ENCODE measurements around the gene CNN2. TPM values are rescaled to one million over a fixed set of nuclear protein-coding genes. Genes with fewer than 3 reads are reported as not detected.

Gene CNN2
- total and polyA plus RNA-seq, 2 of the 13 experiments (the other 11 are each of a cell fraction or from before 2014, with no cell fraction given): 63.6 to 70.0 TPM

- TF ChIP-seq AHR (CRISPR knock-in tag; IDR thresholded peaks at IDR 0.05): no peak
- TF ChIP-seq FOXJ3 (CRISPR knock-in tag; IDR thresholded peaks at IDR 0.05; ENCODE audit: borderline replicate concordance): no peak
- no peak for TF ChIP-seq SETDB1 (CRISPR knock-in tag; IDR thresholded peaks at IDR 0.05; ENCODE audit: borderline replicate concordance)
- no peak for TF ChIP-seq IRF1 (CRISPR knock-in tag; IDR thresholded peaks at IDR 0.05; ENCODE audit: low read depth)
- TF ChIP-seq, protein P1, sequence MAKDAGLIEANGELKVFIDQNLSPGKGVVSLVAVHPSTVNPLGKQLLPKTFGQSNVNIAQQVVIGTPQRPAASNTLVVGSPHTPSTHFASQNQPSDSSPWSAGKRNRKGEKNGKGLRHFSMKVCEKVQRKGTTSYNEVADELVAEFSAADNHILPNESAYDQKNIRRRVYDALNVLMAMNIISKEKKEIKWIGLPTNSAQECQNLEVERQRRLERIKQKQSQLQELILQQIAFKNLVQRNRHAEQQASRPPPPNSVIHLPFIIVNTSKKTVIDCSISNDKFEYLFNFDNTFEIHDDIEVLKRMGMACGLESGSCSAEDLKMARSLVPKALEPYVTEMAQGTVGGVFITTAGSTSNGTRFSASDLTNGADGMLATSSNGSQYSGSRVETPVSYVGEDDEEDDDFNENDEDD (CRISPR knock-in tag; IDR thresholded peaks at IDR 0.05; ENCODE audit: borderline replicate concordance): peak; percentile 75; the same call in 1 of the 2 replicates
- TF ChIP-seq, protein P2, sequence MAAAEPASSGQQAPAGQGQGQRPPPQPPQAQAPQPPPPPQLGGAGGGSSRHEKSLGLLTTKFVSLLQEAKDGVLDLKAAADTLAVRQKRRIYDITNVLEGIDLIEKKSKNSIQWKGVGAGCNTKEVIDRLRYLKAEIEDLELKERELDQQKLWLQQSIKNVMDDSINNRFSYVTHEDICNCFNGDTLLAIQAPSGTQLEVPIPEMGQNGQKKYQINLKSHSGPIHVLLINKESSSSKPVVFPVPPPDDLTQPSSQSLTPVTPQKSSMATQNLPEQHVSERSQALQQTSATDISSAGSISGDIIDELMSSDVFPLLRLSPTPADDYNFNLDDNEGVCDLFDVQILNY (CRISPR knock-in tag; conservative IDR thresholded peaks at IDR 0.05): no peak
- TF ChIP-seq, protein P3, sequence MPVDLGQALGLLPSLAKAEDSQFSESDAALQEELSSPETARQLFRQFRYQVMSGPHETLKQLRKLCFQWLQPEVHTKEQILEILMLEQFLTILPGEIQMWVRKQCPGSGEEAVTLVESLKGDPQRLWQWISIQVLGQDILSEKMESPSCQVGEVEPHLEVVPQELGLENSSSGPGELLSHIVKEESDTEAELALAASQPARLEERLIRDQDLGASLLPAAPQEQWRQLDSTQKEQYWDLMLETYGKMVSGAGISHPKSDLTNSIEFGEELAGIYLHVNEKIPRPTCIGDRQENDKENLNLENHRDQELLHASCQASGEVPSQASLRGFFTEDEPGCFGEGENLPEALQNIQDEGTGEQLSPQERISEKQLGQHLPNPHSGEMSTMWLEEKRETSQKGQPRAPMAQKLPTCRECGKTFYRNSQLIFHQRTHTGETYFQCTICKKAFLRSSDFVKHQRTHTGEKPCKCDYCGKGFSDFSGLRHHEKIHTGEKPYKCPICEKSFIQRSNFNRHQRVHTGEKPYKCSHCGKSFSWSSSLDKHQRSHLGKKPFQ (CRISPR knock-in tag; IDR thresholded peaks at IDR 0.05; ENCODE audit: insufficient replicate concordance): no peak
- no peak for TF ChIP-seq ZNF362 (CRISPR knock-in tag; IDR thresholded peaks at IDR 0.05; ENCODE audit: borderline replicate concordance)
- TF ChIP-seq ZNF557 (CRISPR knock-in tag; IDR thresholded peaks at IDR 0.05): no peak
- TF ChIP-seq, protein P4, sequence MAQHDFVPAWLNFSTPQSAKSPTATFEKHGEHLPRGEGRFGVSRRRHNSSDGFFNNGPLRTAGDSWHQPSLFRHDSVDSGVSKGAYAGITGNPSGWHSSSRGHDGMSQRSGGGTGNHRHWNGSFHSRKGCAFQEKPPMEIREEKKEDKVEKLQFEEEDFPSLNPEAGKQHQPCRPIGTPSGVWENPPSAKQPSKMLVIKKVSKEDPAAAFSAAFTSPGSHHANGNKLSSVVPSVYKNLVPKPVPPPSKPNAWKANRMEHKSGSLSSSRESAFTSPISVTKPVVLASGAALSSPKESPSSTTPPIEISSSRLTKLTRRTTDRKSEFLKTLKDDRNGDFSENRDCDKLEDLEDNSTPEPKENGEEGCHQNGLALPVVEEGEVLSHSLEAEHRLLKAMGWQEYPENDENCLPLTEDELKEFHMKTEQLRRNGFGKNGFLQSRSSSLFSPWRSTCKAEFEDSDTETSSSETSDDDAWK (CRISPR knock-in tag; IDR thresholded peaks at IDR 0.05): no peak
- TF ChIP-seq, protein P5, sequence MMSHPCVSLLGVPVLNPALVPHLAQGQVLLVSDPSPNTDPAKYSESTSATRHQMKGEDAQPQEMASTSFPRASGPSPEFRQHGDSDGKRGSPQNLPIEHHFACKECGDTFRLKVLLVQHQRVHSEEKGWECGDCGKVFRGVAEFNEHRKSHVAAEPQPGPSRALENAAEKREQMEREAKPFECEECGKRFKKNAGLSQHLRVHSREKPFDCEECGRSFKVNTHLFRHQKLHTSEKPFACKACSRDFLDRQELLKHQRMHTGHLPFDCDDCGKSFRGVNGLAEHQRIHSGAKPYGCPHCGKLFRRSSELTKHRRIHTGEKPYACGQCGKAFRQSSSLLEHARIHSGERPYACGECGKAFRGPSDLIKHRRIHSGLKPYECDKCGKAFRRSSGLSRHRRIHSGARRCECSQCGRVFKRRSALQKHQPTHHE (CRISPR knock-in tag; IDR thresholded peaks at IDR 0.05; ENCODE audit: borderline replicate concordance): no peak
- TF ChIP-seq ZBTB37 (CRISPR knock-in tag; IDR thresholded peaks at IDR 0.05): no peak
- no peak; the same call in 1 of the 2 replicates for TF ChIP-seq KDM2A (CRISPR knock-in tag; IDR thresholded peaks at IDR 0.05; ENCODE audit: borderline replicate concordance, low read depth)
- no peak for TF ChIP-seq ZNF564 (CRISPR knock-in tag; IDR thresholded peaks at IDR 0.05)
- no peak for TF ChIP-seq ZNF746 (CRISPR knock-in tag; IDR thresholded peaks at IDR 0.05)
- peak; percentile 45; the same call in 1 of the 2 replicates for TF ChIP-seq MED1 (CRISPR knock-in tag; IDR thresholded peaks at IDR 0.05)
- peak; percentile 48; the same call in 1 of the 2 replicates for TF ChIP-seq ZNF501 (CRISPR knock-in tag; IDR thresholded peaks at IDR 0.05)
- TF ChIP-seq ZNF329 (CRISPR knock-in tag; IDR thresholded peaks at IDR 0.05; ENCODE audit: low read depth): no peak
Observed at GRCh38 chr19:984165-984967, 42.0 kb upstream of the CNN2 start, which contains the start of gene WDR18 (continued).

Data from HepG2 (cell line).